IPS-NIHi11 (cell line): ENCODE results near the gene RBM46.

Experiments used
- DNase-seq: peaks from one replicate; pipeline ENCODE4 v3.0.0; 2012; ENCODE audit warnings: mixed read lengths, low spot score

The RBM46 gene

GRCh38 chr4:154781126-154781982 lies at the start of gene RBM46:
Gene RBM46, plus strand, starts transcription at chr4:154781272. Its CDS starts 15,481 bp downstream, at chr4:154796753.
- DNase-seq, result peak; percentile 10

- no peak for DNase-seq
These were observed 49.3 kb upstream of the RBM46 start for GRCh38 chr4:154731756-154732155.

DNA sequence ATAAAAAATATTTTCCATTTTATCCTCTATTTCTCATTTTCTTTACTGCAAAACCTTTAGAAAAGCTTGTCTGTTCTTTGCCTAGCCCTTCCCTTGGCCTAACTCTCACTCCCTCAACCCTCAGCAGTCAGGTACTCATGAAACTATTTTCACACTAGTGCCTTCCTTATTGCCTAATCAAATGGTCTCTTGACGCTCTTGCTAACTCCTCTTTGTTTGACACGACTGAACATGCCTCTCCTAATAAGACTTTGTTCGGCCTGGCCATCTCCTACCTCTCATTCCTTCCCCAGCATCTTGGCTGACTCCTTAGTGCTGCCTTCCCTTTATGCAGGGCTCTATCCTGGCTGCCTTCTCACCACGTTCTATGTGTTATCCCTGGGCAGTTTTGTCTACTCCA lies 48.4 kb upstream of the RBM46 start:
- no peak for DNase-seq

DNA sequence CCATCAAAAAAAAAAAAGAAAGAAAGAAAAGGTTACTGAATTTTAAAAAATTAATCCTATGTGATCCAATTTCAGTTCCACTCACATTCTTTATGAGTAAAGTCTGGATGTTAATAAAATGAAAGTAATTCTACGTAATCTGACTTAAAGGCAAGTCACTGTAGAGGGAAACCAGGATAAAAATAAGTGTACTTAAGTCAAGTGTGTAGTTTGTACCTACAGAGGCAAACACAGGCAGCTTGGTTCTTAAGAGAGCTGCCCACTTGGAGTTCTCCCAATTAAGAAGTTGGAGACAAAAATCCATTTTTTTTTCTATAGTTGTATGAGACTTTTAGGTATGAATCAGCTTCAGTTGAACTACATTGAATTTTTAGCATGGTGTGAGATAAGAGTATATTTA lies 44.3 kb upstream of the RBM46 start:
- no peak for DNase-seq

DNA sequence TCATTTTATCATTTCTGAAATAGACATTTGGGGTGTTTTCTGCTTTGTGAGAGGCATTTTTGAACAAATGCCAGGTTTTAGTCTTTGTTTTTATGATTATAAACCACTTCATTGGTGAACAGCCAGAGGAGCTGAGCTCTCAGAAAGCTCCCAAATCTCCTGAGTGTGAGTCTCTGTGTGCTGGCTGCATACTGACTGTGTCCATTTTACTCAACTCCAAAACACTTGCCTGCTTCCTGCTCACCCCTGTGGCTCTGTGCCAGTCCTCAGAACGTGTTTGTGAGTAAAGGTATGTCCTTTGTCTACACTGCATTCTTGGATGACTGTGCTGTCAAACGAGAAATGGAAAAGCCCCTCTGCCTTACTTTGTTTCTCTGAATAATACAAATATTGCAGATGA lies 42.6 kb upstream of the RBM46 start:
- DNase-seq, result no peak

DNA sequence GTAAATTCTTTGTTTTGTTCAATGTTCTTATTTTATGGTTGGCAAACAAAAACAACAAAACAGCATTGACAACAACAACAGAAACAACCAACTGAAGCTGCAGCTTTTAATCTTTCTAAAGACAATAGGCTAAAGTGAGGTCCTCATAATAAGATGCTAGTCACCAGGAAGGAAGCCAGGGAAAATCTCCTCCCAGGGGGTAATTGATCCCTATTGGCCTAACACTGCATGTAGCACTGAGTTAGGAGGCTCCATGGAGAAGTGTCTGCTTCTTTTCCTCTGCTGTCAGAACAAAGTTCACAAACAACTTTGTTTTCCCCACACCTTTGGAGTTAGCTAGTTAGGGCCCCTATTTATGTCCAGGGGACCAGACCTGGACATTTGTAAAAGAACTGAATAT lies 42.0 kb upstream of the RBM46 start:
- DNase-seq, result no peak

DNA sequence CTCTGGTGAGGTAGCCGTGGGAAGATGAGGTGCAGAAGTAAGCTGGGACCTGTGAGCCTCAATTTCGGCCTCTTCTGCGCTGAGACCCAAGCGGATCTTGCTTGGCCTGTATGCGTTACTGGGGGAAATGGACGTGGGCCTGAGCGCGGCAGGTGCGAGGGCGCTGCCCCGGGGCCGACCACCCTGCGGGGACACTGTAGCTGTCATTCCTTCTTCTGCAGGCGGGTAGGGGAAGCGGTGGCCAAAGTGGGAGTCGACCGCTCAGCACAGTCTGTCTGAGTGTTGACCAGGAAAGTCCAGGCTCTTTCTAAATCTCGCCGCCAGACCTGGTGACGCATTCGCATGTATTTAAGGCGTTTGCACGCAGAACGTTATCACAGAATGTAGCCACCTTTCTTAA lies 40.6 kb upstream of the RBM46 start:
- no peak for DNase-seq

DNA sequence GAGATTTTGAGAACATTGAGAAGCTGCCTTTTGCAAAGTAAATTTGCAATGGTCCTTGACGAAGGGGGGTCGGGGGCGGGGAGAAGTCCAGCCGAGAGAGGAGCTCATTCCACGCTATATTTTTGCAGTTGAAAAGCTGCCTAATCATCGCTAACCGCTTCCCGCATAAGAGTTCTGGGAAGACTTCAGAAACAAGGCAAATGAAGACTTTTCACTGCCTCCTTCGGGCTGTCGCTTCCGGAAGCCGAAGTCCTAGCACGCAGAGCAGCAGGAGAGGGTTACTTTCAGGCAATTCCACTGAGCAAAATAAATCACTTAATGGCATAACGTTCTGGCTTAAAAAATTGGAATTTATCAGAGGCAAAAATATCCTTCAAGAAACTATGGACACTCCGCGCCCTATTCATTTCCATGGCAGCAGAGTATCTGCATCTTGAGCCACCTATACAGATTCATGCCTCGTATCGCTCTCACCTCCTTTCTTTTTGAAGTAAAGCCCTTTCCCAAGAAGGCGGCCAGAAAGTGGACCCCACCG lies 39.9 kb upstream of the RBM46 start:
- no peak for DNase-seq

DNA sequence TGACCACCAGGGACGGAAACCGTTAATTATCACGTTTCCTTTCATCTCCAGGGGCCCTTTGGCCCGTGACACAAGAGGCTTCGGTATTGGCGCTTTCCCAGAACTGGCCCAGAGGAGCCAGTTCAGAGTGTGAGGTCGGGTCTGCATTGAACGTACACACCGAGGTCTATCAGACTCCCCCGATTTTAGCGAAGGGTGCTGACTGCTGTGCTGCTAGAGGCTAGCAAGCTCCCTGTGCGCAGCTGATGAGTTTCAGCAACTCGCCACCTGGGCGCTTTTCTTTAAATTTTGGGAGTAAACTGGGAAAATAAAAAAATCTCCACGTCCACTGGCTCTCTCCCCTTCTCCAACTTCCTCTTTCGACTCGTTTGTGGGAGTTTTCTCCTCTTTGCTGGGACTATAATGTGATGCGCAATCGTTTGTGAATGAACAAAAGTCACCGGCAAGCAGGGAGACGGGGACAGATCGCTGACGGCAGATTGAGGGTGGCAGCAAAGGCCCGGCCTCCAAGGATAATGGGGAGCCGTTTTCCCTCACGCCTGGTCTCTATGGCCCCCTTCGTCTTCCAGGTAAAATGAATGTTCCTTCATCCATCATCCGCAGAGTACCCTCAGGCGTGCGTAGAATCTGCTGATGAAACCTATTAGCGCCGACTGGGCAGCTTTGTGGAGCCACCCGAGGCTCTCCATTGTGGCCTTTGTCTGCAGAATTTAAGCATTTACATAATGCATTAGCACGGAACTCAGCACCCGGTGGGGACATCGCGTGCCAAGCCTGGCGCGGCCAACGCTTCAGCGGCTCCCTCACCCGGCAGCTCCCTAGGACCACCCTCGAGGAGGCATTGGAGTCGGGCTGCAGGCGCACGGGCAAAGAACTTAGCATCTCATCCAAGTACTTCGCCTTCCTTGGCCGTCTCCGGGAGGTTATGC lies 38.9 kb upstream of the RBM46 start:
- peak; percentile 37 for DNase-seq

- peak; percentile 95 for DNase-seq
These were observed 37.3 kb upstream of the RBM46 start, which contains the start of gene LRAT for GRCh38 chr4:154743683-154744340. Gene LRAT, plus strand, starts transcription at chr4:154744000. Its CDS starts 327 bp downstream, at chr4:154744327.

DNA sequence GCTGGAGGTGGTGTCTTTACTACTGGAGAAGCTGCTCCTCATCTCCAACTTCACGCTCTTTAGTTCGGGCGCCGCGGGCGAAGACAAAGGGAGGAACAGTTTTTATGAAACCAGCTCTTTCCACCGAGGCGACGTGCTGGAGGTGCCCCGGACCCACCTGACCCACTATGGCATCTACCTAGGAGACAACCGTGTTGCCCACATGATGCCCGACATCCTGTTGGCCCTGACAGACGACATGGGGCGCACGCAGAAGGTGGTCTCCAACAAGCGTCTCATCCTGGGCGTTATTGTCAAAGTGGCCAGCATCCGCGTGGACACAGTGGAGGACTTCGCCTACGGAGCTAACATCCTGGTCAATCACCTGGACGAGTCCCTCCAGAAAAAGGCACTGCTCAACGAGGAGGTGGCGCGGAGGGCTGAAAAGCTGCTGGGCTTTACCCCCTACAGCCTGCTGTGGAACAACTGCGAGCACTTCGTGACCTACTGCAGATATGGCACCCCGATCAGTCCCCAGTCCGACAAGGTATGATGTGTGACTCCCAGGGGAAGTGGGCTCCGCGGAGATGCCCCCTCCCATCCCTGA lies 36.6 kb upstream of the RBM46 start:
- no peak for DNase-seq

- DNase-seq, result no peak
These were observed 23.4 kb upstream of the RBM46 start for GRCh38 chr4:154757713-154758112.

GRCh38 chr4:154760895-154761294 lies 20.2 kb upstream of the RBM46 start:
- no peak for DNase-seq

- DNase-seq, result no peak
These were observed 2.8 kb upstream of the RBM46 start for GRCh38 chr4:154778264-154778663.

DNA sequence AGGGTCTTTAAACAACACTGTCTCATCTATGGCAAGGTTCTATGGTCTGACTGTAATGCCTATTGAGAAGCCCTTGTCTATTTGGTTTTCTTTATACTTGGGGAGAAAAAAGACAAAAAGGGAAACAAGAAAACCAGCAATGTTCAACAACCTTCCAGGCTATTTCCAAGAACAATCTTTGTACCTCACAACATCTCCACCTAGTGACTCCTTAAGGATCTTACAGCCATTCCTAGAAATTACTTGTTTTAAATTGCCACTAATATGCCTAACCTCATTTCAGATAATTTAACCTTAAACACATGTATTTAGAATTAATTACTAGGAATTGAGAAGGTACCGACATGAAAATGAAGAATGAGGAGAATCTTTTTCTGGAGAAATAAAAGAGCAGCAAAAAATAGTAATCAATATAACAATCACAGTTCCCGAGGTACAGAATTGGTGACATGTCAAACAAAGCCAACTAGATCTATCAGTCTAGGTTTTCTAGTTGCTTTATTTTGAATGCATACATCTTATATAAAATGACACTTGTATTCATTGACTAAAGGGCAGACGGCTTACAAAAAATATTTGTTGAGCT lies 1.6 kb upstream of the RBM46 start:
- peak; percentile 52 for DNase-seq

GRCh38 chr4:154781983-154782293 lies 866 bp downstream of the RBM46 start:
- DNase-seq, result no peak

DNA sequence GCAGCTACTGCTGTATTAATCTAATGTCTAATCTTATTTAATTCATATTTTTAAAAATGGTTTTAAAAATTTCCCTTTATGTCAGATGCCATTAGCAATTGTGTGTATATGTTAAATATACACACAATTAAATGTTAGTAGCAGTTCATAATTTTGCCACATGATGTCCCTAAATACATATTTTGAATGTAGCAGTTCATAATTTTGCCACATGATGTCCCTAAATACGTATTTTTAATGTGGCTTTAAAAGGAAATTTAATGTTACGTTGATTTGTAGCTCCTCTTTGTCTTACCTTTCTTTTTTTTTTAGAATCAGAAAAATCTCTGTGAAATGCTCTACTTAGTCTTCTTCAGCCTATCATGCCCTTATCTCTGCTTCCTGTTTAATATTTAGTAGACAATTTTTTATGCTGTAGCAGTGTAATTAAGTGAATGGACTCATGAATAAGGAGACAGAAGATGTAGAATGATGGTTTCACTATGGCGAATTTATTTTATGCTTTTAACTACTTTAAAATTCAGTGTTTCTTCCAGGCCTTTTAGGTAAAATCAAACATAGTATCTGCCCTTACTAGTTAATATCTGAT lies 26.1 kb downstream of the RBM46 start:
- DNase-seq, result no peak

DNA sequence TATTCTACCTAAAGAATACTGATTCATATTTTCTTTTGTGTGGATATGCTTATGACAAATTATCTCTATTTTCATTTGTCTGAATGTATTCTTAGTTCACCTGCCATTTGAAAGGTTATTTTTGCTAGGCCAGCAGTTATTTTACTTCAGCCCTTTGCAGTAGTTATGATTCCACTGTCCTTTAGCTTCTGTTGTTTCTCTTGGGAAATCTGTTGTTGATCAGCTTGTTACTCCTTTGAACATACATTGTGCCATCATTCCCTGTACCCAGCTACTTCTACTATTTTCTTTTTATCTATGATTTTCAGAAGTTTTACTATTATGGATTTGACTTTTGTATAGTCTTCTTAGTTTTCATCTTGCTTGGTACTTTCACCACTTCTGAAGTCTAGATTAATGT lies 37.2 kb downstream of the RBM46 start:
- DNase-seq, result no peak

DNA sequence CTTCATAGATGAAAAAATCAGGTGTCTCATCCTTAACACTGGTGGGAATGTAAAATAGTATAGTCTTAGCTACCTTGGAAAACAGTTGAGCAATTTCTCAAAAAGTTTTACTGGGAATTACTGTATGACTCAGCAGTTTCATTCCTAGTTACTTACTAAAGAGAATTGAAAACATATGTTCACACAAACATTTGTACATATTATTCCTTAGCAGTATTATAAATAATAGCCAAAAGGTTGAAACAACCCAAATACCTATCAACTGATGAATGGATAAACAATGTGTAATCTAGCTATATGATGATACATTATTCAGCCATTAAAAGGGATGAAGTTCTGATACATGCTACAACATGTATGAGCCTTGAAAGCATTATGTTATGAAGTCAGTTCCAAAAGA lies 41.7 kb downstream of the RBM46 start:
- no peak for DNase-seq

- no peak for DNase-seq
These were observed 55.0 kb downstream of the RBM46 start for GRCh38 chr4:154836030-154836429.

- no peak for DNase-seq
These were observed 55.4 kb downstream of the RBM46 start for GRCh38 chr4:154836513-154836912.
